OCI-LY3 (cell line): ENCODE measurements around the gene TOP3A.
A peak's percentile ranks its signal among the peaks of the same experiment; 100 is the strongest.

Source experiments
- H2AFZ ChIP-seq: fragments of 200-600, 300-600 bp; shearing (Covaris generic); 2 replicates; pipeline ENCODE4 v1.6.0; 2014; ENCODE audit warnings: antibody characterized with exemption, low read depth, low read length
- H3K27ac ChIP-seq: fragments of 200-600, 300-600 bp; sonication (generic); 2 replicates; pipeline ENCODE4 v1.5.1; 2014; ENCODE audit warnings: mild to moderate bottlenecking, low read length, moderate library complexity, mixed read lengths
- H3K27me3 ChIP-seq: fragments of 200-600, 300-600 bp; sonication (generic); 2 replicates; pipeline ENCODE4 v1.6.1; 2014; ENCODE audit warnings: low read depth, low read length, mixed read lengths
- H3K36me3 ChIP-seq: fragments of 200-600, 300-600 bp; sonication (generic); replicated peaks from 2 replicates; pipeline ENCODE3; 2014; ENCODE audit warnings: low read depth, low read length, mixed read lengths
- H3K4me1 ChIP-seq: fragments of 300-600, 200-600 bp; sonication (generic); 2 replicates; pipeline ENCODE4 v1.6.1; 2014; ENCODE audit warnings: low read length, mixed read lengths
- H3K4me2 ChIP-seq: fragments of 200-600, 300-600 bp; sonication (generic); 2 replicates; pipeline ENCODE4 v1.6.1; 2014; ENCODE audit warnings: low read length, mixed read lengths
- H3K4me3 ChIP-seq: fragments of 300-600, 200-600 bp; sonication (generic); 2 replicates; pipeline ENCODE4 v1.5.1; 2014; ENCODE audit warnings: antibody characterized with exemption, mild to moderate bottlenecking, low read length, moderate library complexity
- H3K79me2 ChIP-seq: fragments of 300-600, 200-600 bp; shearing (Covaris generic); 2 replicates; pipeline ENCODE4 v1.6.1; 2014; ENCODE audit warnings: mild to moderate bottlenecking, low read length, mixed read lengths
- H3K9ac ChIP-seq: fragments of 300-600, 200-600 bp; shearing (Covaris generic); 2 replicates; pipeline ENCODE4 v1.6.0; 2014; ENCODE audit warnings: mild to moderate bottlenecking, low read length, moderate library complexity
- H3K9me3 ChIP-seq: fragments of 200-600, 300-600 bp; shearing (Covaris generic); 2 replicates; pipeline ENCODE4 v1.6.1; 2014; ENCODE audit warnings: low read length, mixed read lengths; ENCODE audit not compliant: insufficient read depth
- H4K20me1 ChIP-seq: fragments of 200-600, 300-600 bp; sonication (generic); 2 replicates; pipeline ENCODE4 v1.6.1; 2016; ENCODE audit warnings: low read length, mixed read lengths; ENCODE audit not compliant: insufficient read depth
- CTCF ChIP-seq: fragments of 200-600, 300-600 bp; sonication (generic); IDR thresholded peaks from 2 replicates; pipeline ENCODE4 v1.5.1; 2014; ENCODE audit warnings: antibody characterized with exemption, low read length, low read depth
- EZH2phosphoT487 ChIP-seq: fragments of 200-600 bp; shearing (Covaris generic); IDR thresholded peaks from 2 replicates; pipeline ENCODE4 v1.6.1; 2018; ENCODE audit warnings: antibody characterized with exemption, mixed run types, low read depth

TOP3A gene

GRCh38 chr17:18261146-18261515, 53.7 kb downstream of the TOP3A start:
- Histone ChIP-seq H3K4me1 (peaks cover 10% of the 10 kb centered on the region), H3K36me3 (no peaks in the 10 kb centered on the region), H3K79me2 (peaks cover 12% of the 10 kb centered on the region; the same call in 1 of the 2 replicates), H3K27ac (peak overlapping the region; percentile 47; the same call in 1 of the 2 replicates), H3K27me3 (no peaks in the 10 kb centered on the region), H3K4me2 (peak overlapping the region; percentile 63), H2AFZ (no peak overlapping the region), H4K20me1 (no peaks in the 10 kb centered on the region), H3K9ac (peak overlapping the region; percentile 70), H3K4me3 (peak overlapping the region; percentile 82), H3K9me3 (no peaks in the 10 kb centered on the region)
- no peak for TF ChIP-seq EZH2phosphoT487
- no peak for TF ChIP-seq CTCF

GRCh38 chr17:18260332-18261145, 54.3 kb downstream of the TOP3A start, which contains the start of gene MIEF2:
MIEF2 (plus strand) TSS chr17:18260662; CDS start chr17:18262721, 2,059 bp downstream.
- H3K36me3 ChIP-seq, result no peaks in the 10 kb centered on the region
- peak within 1 kb of the TSS; percentile 70 for H3K9ac ChIP-seq
- peak within 1 kb of the TSS; percentile 77 for H3K4me2 ChIP-seq
- H3K9me3 ChIP-seq, result no peaks in the 10 kb centered on the region
- no peaks in the 10 kb centered on the region for H4K20me1 ChIP-seq
- peaks cover 10% of the 10 kb centered on the region for H3K4me1 ChIP-seq
- H3K79me2 ChIP-seq, result peaks cover 12% of the 10 kb centered on the region; the same call in 1 of the 2 replicates
- TF ChIP-seq CTCF (no peak), EZH2phosphoT487 (no peak)
- H3K27ac ChIP-seq, result peak within 1 kb of the TSS; percentile 47
- no peaks in the 10 kb centered on the region for H3K27me3 ChIP-seq
- H2AFZ ChIP-seq, result no peak within 1 kb of the TSS; the same call in 1 of the 2 replicates
- peak within 1 kb of the TSS; percentile 82 for H3K4me3 ChIP-seq

GRCh38 chr17:18259621-18260331, 55.0 kb downstream of the TOP3A start:
- peak overlapping the region; percentile 77 for H3K4me2 ChIP-seq
- peak overlapping the region; percentile 38; the same call in 1 of the 2 replicates for H3K9ac ChIP-seq
- H3K36me3 ChIP-seq, result no peaks in the 10 kb centered on the region
- no peak overlapping the region for H2AFZ ChIP-seq
- H3K4me1 ChIP-seq, result peaks cover 10% of the 10 kb centered on the region
- H4K20me1 ChIP-seq, result no peaks in the 10 kb centered on the region
- no peak overlapping the region for H3K27ac ChIP-seq
- peaks cover 12% of the 10 kb centered on the region; the same call in 1 of the 2 replicates for H3K79me2 ChIP-seq
- H3K9me3 ChIP-seq, result no peaks in the 10 kb centered on the region
- TF ChIP-seq EZH2phosphoT487 (no peak), CTCF (no peak)
- no peaks in the 10 kb centered on the region for H3K27me3 ChIP-seq
- peak overlapping the region; percentile 82 for H3K4me3 ChIP-seq
